Measurements from ENCODE around the gene FBLN2.

Gene FBLN2

DNA sequence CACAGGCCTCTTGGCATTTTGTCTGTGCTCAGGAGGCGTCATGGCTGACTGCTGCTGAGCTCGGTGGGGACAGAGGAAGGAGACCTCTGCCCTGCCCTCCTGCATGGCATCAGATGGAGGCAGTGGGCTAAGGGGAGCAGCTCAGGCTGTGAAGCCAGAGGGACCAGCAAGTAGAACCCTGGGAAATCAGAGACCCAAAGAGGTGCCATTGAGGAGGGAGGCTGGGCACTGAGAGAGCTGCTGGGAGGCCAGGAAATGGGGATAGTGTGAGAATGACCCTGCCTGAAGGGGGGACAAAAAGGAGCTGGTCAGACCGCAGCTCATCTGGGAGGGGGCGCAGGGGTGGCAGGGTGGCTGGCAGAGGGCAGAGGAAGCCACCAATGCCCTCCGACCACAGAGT is 136.8 kb downstream of the FBLN2 start:
- Histone ChIP-seq H3K4me1 (ENCODE audit: control insufficient read depth in 5 of 5, insufficient read depth in 5 of 5, low read length in 5 of 5) (no peaks in the 10 kb centered on the region), H3K4me3 (ENCODE audit: low read depth in 1 of 5, low read length in 5 of 5) (no peak overlapping the region), H3K27me3 (ENCODE audit: control insufficient read depth in 5 of 5, insufficient read depth in 4 of 5, low read length in 5 of 5) (peaks cover 5 to 28% (median 26%) of the 10 kb centered on the region in 5 donors), H3K36me3 (ENCODE audit: control insufficient read depth in 5 of 5, insufficient read depth in 5 of 5, low read length in 5 of 5) (no peaks in the 10 kb centered on the region), H3K9ac (ENCODE audit: low read length in 5 of 5) (no peak overlapping the region), H3K9me3 (ENCODE audit: control insufficient read depth in 5 of 5, low read length in 5 of 5) (peaks cover 0 to 3% (median 0%) of the 10 kb centered on the region in 5 donors), H3K27ac (ENCODE audit: low read depth, low read length) (no peak overlapping the region)

DNA sequence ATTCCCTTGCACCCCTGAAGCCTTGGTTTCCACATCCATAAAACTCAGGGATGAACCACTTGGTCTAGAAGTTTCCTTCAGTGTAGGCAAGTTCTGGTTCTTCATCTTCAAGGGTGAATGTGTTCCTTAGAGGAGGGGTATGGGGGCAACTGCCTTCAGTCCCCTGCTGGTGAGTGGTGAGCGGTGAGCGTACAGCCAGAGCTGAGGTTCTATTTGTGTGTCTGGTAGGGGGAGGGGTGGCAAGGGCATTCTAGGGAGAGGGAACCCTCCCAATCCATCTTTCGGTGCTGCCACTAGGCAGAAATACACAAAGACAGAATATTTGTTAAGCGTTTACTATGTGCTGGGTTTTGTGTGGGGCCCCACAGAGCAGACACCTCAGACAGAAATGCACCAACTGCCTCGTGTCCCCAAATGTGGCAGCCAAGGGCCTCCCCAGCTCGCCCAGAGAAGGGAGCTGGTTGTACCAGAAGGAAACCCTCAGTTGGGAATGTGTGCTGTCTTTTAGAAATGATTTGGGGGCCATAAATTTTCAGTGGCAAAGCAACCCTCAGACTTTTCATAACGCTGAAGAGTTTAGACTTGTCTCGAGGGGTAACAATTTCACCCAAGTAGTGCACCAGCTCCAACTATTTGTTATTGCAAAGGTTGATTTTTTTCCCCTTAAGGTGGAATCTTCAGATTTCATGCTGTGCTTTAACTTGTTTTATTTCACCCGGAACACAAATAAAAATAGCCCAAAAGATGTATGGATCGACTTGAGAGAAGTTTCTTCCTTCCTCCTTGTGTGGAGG is 137.6 kb downstream of the FBLN2 start:
- Histone ChIP-seq H3K36me3 (ENCODE audit: control insufficient read depth in 5 of 5, insufficient read depth in 5 of 5, low read length in 5 of 5) (no peaks in the 10 kb centered on the region), H3K4me1 (ENCODE audit: control insufficient read depth in 5 of 5, insufficient read depth in 5 of 5, low read length in 5 of 5) (no peaks in the 10 kb centered on the region)

DNA sequence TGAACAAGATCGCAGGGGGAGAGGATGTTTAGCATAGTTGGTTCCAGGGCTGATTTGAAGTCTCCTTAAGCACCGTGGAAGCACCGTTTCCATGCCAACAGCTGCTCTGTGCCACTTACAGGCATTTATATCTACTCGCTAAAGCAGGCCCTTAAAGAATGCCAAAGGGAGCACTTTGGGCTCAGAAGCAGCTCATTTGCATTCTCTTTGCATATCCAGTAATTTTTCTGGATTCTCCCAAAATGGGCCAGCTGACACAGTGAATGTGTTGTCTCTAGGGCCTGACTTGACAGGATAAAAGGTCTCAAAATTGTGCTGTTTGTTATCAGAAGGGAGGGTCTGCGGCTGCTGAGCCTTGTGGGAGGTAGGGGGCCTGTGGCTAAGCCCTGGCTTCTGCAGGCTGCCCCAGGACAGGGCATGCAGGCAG is 138.6 kb downstream of the FBLN2 start:
- peaks cover 0 to 6% (median 4%) of the 10 kb centered on the region in 5 donors for H3K9me3 ChIP-seq (ENCODE audit: control insufficient read depth in 5 of 5, low read length in 5 of 5)
- no peak overlapping the region for H3K27ac ChIP-seq (ENCODE audit: low read depth, low read length)
- H3K27me3 ChIP-seq (ENCODE audit: control insufficient read depth in 5 of 5, insufficient read depth in 4 of 5, low read length in 5 of 5): peaks cover 5 to 29% (median 21%) of the 10 kb centered on the region in 5 donors
- no peak overlapping the region for H3K4me3 ChIP-seq (ENCODE audit: low read depth in 1 of 5, low read length in 5 of 5)
- H3K4me1 ChIP-seq (ENCODE audit: control insufficient read depth in 5 of 5, insufficient read depth in 5 of 5, low read length in 5 of 5): no peaks in the 10 kb centered on the region
- H3K9ac ChIP-seq (ENCODE audit: low read length in 5 of 5): no peak overlapping the region
- no peaks in the 10 kb centered on the region for H3K36me3 ChIP-seq (ENCODE audit: control insufficient read depth in 5 of 5, insufficient read depth in 5 of 5, low read length in 5 of 5)

More for the DNA sequence above, 137.6 kb downstream of the FBLN2 start:
- Histone ChIP-seq H3K9me3 (ENCODE audit: control insufficient read depth in 5 of 5, low read length in 5 of 5) (peaks cover 0 to 3% (median 0%) of the 10 kb centered on the region in 5 donors), H3K27ac (ENCODE audit: low read depth, low read length) (no peak overlapping the region), H3K27me3 (ENCODE audit: control insufficient read depth in 5 of 5, insufficient read depth in 4 of 5, low read length in 5 of 5) (peaks cover 5 to 28% (median 21%) of the 10 kb centered on the region in 5 donors), H3K4me3 (ENCODE audit: low read depth in 1 of 5, low read length in 5 of 5) (no peak overlapping the region), H3K9ac (ENCODE audit: low read length in 5 of 5) (no peak overlapping the region)
